SJSA1 (cell line): ENCODE measurements around the gene BMP3. TPM values are rescaled to one million over a fixed set of nuclear protein-coding genes. Genes with fewer than 3 reads are reported as not detected.
"Not testable (repeated sequence)": the region's sequence is repeated elsewhere in the genome, so short reads cannot be mapped to it uniquely, and the experiment has no call there.

Source experiments
- DNase-seq, 2 experiments: peaks; one replicate each; pipeline ENCODE4 v3.0.0-alpha.2; 2015 to 2020; ENCODE audit warnings: low spot score in 2 of 2, low read depth in 1 of 2
- H3K27ac ChIP-seq: fragments of 250-450 bp; sonication (Bioruptor Pico); 2 replicates; pipeline ENCODE4 v1.5.1; 2020; ENCODE audit warnings: mild to moderate bottlenecking, moderate library complexity
- H3K27me3 ChIP-seq: fragments of 250-450 bp; sonication (Bioruptor Pico); replicated peaks from 2 replicates; pipeline ENCODE4 v1.5.1; 2020; ENCODE audit warnings: mild to moderate bottlenecking, moderate library complexity
- H3K36me3 ChIP-seq: fragments of 250-450 bp; sonication (Bioruptor Pico); 2 replicates; pipeline ENCODE4 v1.5.1; 2020; ENCODE audit warnings: mild to moderate bottlenecking
- H3K4me1 ChIP-seq: fragments of 250-450 bp; sonication (Bioruptor Pico); replicated peaks from 2 replicates; pipeline ENCODE4 v1.6.1; 2021; ENCODE audit warnings: mild to moderate bottlenecking
- H3K4me3 ChIP-seq: fragments of 250-450 bp; sonication (Bioruptor Pico); 2 replicates; pipeline ENCODE4 v1.5.1; 2020; ENCODE audit warnings: mild to moderate bottlenecking
- H3K9me3 ChIP-seq: fragments of 250-450 bp; sonication (Bioruptor Pico); replicated peaks from 2 replicates; pipeline ENCODE4 v1.5.1; 2020; ENCODE audit warnings: mild to moderate bottlenecking
- total RNA-seq: library from RNA; depleted of rRNA; stranded (reverse); fragments of >200 nt; shearing (Covaris generic); gene quantifications from 2 replicates; pipeline ENCODE4 v1.2.3, GENCODE V29; 2014; rRNA removed

Gene BMP3, protein sequence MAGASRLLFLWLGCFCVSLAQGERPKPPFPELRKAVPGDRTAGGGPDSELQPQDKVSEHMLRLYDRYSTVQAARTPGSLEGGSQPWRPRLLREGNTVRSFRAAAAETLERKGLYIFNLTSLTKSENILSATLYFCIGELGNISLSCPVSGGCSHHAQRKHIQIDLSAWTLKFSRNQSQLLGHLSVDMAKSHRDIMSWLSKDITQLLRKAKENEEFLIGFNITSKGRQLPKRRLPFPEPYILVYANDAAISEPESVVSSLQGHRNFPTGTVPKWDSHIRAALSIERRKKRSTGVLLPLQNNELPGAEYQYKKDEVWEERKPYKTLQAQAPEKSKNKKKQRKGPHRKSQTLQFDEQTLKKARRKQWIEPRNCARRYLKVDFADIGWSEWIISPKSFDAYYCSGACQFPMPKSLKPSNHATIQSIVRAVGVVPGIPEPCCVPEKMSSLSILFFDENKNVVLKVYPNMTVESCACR
- total RNA-seq: 0.03 and 0.11 TPM in 2 replicates

GRCh38 chr4:81030061-81030980, at the start of gene BMP3:
Gene BMP3 (plus strand): TSS chr4:81030708. CDS start chr4:81031285, 577 bp downstream.
- peaks cover 49% of the 10 kb centered on the region for H3K27me3 ChIP-seq
- no peak within 1 kb of the TSS for H3K27ac ChIP-seq
- peak within 1 kb of the TSS; percentile 13 for H3K4me3 ChIP-seq
- no peaks in the 10 kb centered on the region for H3K36me3 ChIP-seq
- DNase-seq: peak in 1 of 2 experiments; percentile 4
- H3K9me3 ChIP-seq: no peaks in the 10 kb centered on the region
- peaks cover 8% of the 10 kb centered on the region; the same call in 1 of the 2 replicates for H3K4me1 ChIP-seq

GRCh38 chr4:80986011-80986410, 44.5 kb upstream of the BMP3 start:
- H3K4me3 ChIP-seq: no peak overlapping the region
- no peaks in the 10 kb centered on the region for H3K27me3 ChIP-seq
- DNase-seq: no peak
- no peak overlapping the region for H3K27ac ChIP-seq
- no peaks in the 10 kb centered on the region for H3K4me1 ChIP-seq
- H3K36me3 ChIP-seq: no peaks in the 10 kb centered on the region
- no peaks in the 10 kb centered on the region for H3K9me3 ChIP-seq

DNA sequence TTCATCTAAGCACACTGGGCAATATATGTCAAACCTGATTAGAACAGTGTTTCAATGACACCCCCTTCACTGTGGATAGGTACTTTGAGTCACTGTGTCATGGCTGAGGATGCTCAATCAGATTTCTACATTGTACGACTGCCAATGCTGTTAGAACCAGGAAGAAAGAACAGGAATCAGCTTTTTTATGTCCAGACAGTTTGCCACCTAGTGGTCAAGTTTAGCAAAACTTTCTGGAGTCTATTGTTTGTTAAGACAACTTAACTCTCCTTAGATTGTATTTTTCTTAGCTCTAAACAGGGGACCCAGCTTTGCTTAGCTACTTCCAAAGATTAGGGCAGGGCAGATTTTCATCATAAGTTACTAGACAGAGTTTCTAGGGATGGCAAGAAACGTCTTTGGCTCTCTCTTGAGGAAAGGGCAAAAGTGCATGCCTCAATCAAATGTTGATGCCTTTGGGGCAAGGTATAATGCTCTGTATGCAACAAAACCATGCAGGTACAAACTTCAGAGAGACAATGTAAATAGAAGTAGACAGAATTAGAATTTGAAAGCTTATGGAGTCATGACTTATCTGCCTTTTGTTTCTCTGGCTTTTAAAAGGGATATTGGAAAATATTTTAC, 40.5 kb upstream of the BMP3 start:
- Histone ChIP-seq H3K4me1 (no peaks in the 10 kb centered on the region), H3K9me3 (no peaks in the 10 kb centered on the region), H3K27me3 (no peaks in the 10 kb centered on the region), H3K36me3 (no peaks in the 10 kb centered on the region), H3K4me3 (no peak overlapping the region), H3K27ac (no peak overlapping the region)
- DNase-seq: peak in 1 of 2 experiments; percentile 31

DNA sequence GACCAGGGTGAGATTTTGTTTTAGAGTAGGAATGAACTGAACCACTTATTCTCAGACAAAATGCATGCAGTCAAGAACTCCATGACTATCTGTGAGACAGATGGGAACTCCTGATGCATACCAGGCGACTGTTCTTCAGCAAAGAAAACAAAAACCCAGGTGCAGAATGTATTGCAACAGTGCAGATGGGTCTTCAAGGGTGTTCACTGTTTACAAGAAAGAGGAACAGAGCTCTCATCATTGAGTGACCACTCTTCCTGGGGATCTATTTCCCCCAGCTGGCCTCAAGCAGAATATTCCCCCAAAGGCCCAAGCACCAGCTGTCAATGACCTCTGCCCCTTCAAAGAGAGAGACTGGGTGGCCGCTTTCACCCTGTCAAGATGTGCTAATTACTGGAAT, 39.7 kb upstream of the BMP3 start:
- H3K4me3 ChIP-seq: no peak overlapping the region
- no peak for DNase-seq
- H3K36me3 ChIP-seq: no peaks in the 10 kb centered on the region
- H3K9me3 ChIP-seq: no peaks in the 10 kb centered on the region
- H3K27me3 ChIP-seq: no peaks in the 10 kb centered on the region
- H3K27ac ChIP-seq: no peak overlapping the region
- H3K4me1 ChIP-seq: no peaks in the 10 kb centered on the region

- Histone ChIP-seq H3K27me3 (no peaks in the 10 kb centered on the region), H3K36me3 (no peaks in the 10 kb centered on the region), H3K27ac (no peak overlapping the region), H3K4me3 (no peak overlapping the region), H3K9me3 (no peaks in the 10 kb centered on the region), H3K4me1 (no peaks in the 10 kb centered on the region)
- DNase-seq: no peak
Measured at GRCh38 chr4:80999943-81000342, 30.6 kb upstream of the BMP3 start.

- DNase-seq: no peak
- no peaks in the 10 kb centered on the region for H3K4me1 ChIP-seq
- no peaks in the 10 kb centered on the region for H3K9me3 ChIP-seq
- no peaks in the 10 kb centered on the region for H3K36me3 ChIP-seq
- no peak overlapping the region for H3K27ac ChIP-seq
- no peak overlapping the region for H3K4me3 ChIP-seq
- H3K27me3 ChIP-seq: no peaks in the 10 kb centered on the region
Measured at GRCh38 chr4:81003597-81004111, 26.9 kb upstream of the BMP3 start.

DNA sequence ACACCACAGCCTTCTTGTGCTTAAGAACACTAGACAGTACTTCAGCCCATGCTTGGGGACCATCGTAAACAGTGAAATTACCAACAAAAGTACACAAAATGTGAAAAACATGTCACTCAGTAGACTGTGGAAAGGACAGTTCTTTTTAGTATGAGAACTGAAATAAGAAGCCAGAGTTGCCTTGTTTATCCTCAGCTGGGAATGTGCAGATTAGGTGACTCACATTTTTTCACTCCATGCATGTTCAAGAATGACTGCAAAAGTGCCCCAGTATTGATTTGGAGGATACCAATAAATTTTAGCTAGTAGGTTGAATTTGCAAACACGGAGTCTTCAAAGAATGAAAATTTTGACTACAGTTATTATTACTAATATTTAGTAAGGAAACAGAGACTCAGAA, 23.1 kb upstream of the BMP3 start:
- H3K27ac ChIP-seq: no peak overlapping the region
- no peak for DNase-seq
- H3K4me3 ChIP-seq: no peak overlapping the region
- no peaks in the 10 kb centered on the region for H3K4me1 ChIP-seq
- H3K27me3 ChIP-seq: no peaks in the 10 kb centered on the region
- H3K9me3 ChIP-seq: no peaks in the 10 kb centered on the region
- H3K36me3 ChIP-seq: no peaks in the 10 kb centered on the region

GRCh38 chr4:81016566-81016965, 13.9 kb upstream of the BMP3 start:
- H3K27ac ChIP-seq, H3K4me3 ChIP-seq, H3K9me3 ChIP-seq, H3K27me3 ChIP-seq, H3K36me3 ChIP-seq, H3K4me1 ChIP-seq, DNase-seq: not testable (repeated sequence)

GRCh38 chr4:81019006-81019405, 11.5 kb upstream of the BMP3 start:
- Histone ChIP-seq H3K4me3 (no peak overlapping the region), H3K27ac (no peak overlapping the region), H3K36me3 (no peaks in the 10 kb centered on the region), H3K9me3 (no peaks in the 10 kb centered on the region), H3K27me3 (no peaks in the 10 kb centered on the region; the same call in 1 of the 2 replicates), H3K4me1 (no peaks in the 10 kb centered on the region)
- no peak for DNase-seq

GRCh38 chr4:81021142-81021944, 9.2 kb upstream of the BMP3 start:
- Histone ChIP-seq H3K27ac (no peak overlapping the region), H3K27me3 (no peaks in the 10 kb centered on the region; the same call in 1 of the 2 replicates), H3K4me3 (no peak overlapping the region), H3K36me3 (no peaks in the 10 kb centered on the region), H3K4me1 (no peaks in the 10 kb centered on the region), H3K9me3 (no peaks in the 10 kb centered on the region)
- no peak for DNase-seq

- H3K27me3 ChIP-seq: no peaks in the 10 kb centered on the region; the same call in 1 of the 2 replicates
Measured at GRCh38 chr4:81021981-81022380, 8.5 kb upstream of the BMP3 start.

GRCh38 chr4:81023484-81023883, 7.0 kb upstream of the BMP3 start:
- H3K4me1 ChIP-seq: no peaks in the 10 kb centered on the region
- H3K27me3 ChIP-seq: peaks cover 3% of the 10 kb centered on the region
- no peak overlapping the region for H3K27ac ChIP-seq
- DNase-seq: no peak
- no peaks in the 10 kb centered on the region for H3K36me3 ChIP-seq
- no peak overlapping the region for H3K4me3 ChIP-seq
- H3K9me3 ChIP-seq: no peaks in the 10 kb centered on the region

More at GRCh38 chr4:81021981-81022380, 8.5 kb upstream of the BMP3 start:
- Histone ChIP-seq H3K9me3 (no peaks in the 10 kb centered on the region), H3K27ac (no peak overlapping the region), H3K4me1 (no peaks in the 10 kb centered on the region), H3K36me3 (no peaks in the 10 kb centered on the region), H3K4me3 (no peak overlapping the region)
- DNase-seq: no peak
